ENCODE data around the gene IQCK. TPM values are rescaled to one million over a fixed set of nuclear protein-coding genes. Genes with fewer than 3 reads are reported as not detected.

The IQCK gene
- total RNA-seq, 1 donor from 2014 or later: 6.5 TPM

Other genes starting within 250 kb of the IQCK start
- gene GDE1, start 196.2 kb upstream of the IQCK start, total RNA-seq: 116 TPM
- gene CCP110, start 194.3 kb upstream of the IQCK start, total RNA-seq: 6.1 TPM
- 19.4 TPM for gene VPS35L, start 162.6 kb upstream of the IQCK start, total RNA-seq
- gene KNOP1, start within 50 bp of the IQCK start, total RNA-seq: 6.2 TPM
- gene GPRC5B, start 166.6 kb downstream of the IQCK start, total RNA-seq: 83.7 TPM